HG02571 (cell line): ENCODE data around the gene USP11.
A peak's percentile ranks its signal among the peaks of the same experiment; 100 is the strongest.

Experiments used
- ATAC-seq: cut with Tn5 transposase; IDR thresholded peaks from one replicate; pipeline ENCODE4 v1.9.1; 2021; ENCODE audit warnings: mild to moderate bottlenecking, moderate library complexity; ENCODE audit not compliant: unreplicated experiment

USP11 gene

GRCh38 chrX:47232803-47233332, at the start of gene USP11:
Gene USP11 (plus strand): TSS chrX:47233009. CDS start chrX:47233044, 35 bp downstream.
- ATAC-seq, result peak; percentile 24

- ATAC-seq, result no peak
These were observed 48.3 kb upstream of the USP11 start for GRCh38 chrX:47184486-47184885.

- ATAC-seq, result no peak
These were observed 47.6 kb upstream of the USP11 start for GRCh38 chrX:47185241-47185640.

GRCh38 chrX:47186096-47186740, 46.6 kb upstream of the USP11 start:
- no peak for ATAC-seq

- ATAC-seq, result no peak
These were observed 45.6 kb upstream of the USP11 start for GRCh38 chrX:47187106-47187677.

DNA sequence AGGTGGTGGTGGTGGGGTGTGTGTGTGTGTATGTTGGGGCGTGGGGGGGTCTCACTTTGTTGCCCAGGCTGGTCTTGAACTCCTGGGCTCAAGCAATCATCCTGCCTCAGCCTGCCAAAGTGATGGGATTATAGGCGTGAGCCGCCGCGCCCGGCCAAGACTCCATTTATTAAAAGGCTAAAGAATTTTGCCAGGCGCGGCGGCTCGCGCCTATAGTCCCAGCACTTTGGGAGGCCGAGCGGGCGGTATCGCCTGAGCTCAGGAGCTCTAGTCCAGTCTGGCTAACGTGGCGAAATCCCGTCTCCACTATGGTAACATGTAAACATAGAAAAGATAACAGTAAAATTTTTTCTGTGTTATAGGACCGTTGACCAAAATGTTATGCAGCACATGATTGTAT, 42.9 kb upstream of the USP11 start:
- no peak for ATAC-seq

GRCh38 chrX:47190445-47191269, 42.2 kb upstream of the USP11 start:
- ATAC-seq, result peak; percentile 58

GRCh38 chrX:47191331-47191730, 41.5 kb upstream of the USP11 start:
- no peak for ATAC-seq

DNA sequence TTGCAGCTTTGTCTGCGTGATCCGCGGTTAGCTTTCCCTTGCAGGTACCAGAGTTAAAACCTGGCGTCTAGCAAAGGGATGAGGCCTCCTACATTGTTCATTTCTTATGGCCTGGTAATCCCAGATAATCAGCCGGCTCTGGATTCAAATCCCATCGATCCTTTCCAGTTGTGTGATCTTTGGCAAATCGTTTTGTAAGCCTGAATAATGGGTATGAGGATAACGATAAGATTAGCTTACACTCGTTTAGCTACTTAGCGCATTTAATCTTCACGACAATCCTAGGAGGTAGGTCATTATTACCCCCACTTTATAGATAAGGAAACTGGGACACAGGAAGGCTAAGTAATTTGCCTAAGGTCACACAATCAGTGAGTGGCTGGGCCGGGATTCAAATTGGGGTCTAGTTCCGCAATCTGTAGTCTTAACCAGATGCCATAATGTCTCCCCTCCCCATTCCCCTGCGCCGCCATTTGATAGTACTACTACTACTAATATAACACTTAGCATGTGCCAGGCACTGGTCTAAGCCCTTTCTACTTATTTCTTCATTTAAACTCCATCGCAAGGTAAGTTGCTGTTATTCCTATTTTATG, 40.9 kb upstream of the USP11 start:
- no peak for ATAC-seq

- ATAC-seq, result peak; percentile 82
These were observed 39.2 kb upstream of the USP11 start, which contains the start of gene UBA1 for GRCh38 chrX:47193475-47194193. Gene UBA1 (plus strand): TSS chrX:47193829. CDS start chrX:47198803, 4,974 bp downstream.

DNA sequence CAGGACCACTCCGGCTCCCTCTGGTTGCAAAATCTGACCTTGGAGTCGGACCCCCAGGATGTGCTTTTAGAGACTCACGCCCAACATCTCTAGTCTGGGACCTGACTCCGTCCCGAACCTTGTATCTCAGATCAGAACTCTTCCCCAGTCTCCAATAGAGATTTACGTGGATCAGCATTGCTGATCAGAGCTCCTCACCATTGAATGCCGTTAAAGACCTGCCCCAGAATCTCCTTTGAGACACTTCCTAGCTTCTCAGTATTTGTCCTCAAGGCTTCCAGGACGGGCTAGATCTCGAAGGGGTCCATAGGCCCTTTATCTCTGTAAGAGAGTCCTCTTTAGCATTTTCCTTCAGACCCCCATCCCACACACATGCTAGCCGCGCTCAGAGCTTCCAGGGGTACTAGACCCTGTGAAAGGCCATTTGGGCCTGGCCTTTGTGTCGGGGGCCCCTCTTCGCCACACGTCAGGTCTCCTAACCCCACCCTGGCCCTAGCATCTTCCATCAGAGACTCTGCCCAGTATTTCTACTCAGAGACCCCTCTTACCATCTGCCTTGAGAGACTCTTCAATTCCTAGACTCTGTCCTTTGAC, 38.5 kb upstream of the USP11 start:
- ATAC-seq, result peak; percentile 3

DNA sequence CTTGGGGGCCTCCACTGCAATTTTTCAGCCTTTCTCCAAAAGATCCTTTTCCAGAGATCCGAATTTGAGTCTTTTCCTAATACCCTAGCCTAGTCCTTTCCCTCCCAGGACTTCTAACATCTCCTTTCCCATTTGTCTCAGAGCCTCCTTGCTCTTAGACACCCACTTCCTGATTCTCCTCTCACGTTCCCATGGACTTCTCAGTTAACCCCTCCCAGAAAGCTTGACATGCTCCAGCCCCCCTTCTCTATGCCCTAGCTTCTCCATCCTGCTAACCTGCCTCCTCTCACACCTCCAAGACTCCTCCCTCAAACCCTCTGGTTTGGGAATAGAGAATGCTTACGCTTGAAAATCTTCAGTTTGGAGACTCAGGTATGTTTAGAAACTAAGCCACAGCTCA, 36.7 kb upstream of the USP11 start:
- ATAC-seq, result no peak

- no peak for ATAC-seq
These were observed 35.3 kb upstream of the USP11 start for GRCh38 chrX:47197526-47197925.

DNA sequence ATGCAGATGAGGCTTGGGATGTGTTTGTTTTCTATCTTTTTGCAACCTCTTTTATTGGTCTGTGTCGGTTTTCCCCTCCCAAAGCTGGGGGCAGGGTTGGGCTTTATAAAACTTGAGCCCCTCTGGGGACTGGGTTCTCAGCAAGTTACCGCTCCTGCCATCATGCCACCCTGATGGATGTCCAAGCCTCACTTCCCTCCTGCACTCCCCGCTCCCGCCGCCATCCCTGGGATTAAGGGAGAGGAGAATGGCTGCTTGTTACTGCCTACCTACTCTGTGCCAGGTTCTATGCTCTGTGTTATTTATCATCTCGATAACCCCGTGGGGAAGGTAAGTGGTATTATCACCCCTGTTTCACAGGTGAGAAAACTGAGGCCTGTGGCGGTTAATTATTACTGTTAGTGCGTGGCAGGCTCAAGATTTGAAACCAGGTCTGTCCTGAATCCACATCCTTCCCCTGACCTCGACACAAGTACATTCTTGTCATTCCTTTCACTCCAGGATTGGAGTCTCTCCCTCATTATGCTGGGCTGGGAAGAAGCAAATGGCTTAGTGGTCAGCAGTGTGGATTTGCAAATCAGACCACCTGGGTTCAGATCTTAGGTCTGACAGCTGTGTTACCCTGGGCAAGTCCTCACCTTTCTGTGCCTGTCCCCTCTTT, 34.7 kb upstream of the USP11 start:
- ATAC-seq, result no peak

DNA sequence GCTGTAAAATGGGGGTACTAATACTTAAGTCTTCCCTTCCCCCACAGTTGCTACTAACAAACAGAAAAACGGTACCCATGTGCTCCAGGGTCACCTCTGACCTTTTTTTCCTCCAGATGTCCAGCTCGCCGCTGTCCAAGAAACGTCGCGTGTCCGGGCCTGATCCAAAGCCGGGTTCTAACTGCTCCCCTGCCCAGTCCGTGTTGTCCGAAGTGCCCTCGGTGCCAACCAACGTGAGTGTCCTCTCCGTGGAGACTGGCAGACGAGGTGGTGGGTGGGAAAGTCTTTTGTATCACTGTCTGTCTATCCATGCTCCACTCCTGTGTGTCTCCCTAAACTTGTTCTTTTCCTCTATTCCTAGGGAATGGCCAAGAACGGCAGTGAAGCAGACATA, 34.1 kb upstream of the USP11 start:
- no peak for ATAC-seq

DNA sequence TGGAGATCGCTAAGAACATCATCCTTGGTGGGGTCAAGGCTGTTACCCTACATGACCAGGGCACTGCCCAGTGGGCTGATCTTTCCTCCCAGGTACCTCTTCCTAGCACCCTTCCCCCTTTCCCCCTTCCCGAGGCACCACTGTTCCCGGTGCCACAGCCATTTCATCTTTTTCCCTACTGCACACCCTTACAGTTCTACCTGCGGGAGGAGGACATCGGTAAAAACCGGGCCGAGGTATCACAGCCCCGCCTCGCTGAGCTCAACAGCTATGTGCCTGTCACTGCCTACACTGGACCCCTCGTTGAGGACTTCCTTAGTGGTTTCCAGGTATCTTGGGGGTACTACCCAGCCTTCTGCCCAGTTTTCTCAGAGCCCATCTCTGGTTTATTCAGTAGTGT, 33.5 kb upstream of the USP11 start:
- no peak for ATAC-seq

DNA sequence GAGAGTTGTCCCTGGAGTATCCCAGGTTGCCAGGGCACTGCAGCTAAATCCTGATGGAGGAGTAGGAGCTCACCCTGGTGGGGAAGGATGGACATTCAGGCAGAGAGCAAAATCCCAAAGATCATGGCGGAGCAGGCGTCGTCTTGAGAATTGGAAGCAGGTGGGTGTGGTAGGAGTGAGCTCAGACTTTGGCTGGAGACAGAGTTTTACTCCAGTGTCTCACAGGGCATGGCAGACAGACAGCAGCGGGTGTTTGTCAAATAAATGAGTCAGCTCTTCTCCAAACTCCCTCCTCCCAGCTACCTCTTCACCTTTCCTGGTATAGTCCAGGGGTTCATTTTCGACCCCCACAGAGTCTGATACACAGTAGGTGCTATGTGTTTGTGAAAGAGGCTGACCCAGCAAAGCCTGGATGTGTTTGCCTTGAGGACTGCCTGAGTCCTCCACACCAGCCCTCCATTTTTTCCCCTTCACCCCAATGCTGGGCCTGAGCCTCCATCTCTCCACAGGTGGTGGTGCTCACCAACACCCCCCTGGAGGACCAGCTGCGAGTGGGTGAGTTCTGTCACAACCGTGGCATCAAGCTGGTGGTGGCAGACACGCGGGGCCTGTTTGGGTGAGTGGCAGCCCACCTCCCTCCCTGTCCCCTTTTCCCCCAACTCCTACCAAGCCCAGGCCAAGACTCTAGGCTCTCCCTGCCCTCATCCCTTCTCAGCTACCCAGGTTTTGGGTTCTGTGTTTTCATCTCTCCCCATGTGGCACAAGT, 32.2 kb upstream of the USP11 start:
- no peak for ATAC-seq

GRCh38 chrX:47201345-47201944, 31.4 kb upstream of the USP11 start:
- no peak for ATAC-seq

- ATAC-seq, result no peak
These were observed 30.5 kb upstream of the USP11 start for GRCh38 chrX:47202316-47202715.
